IPS-18a (cell line): ENCODE measurements around the gene FCER2.

ENCODE experiments used
- H3K27ac ChIP-seq: one replicate; pipeline ENCODE4 v1.5.1; 2013; ENCODE audit warnings: low read length
- H3K27me3 ChIP-seq: one replicate; pipeline ENCODE4 v1.6.1; 2013; ENCODE audit warnings: mild to moderate bottlenecking, low read length; ENCODE audit not compliant: control insufficient read depth, insufficient read depth
- H3K36me3 ChIP-seq: one replicate; pipeline ENCODE4 v1.6.1; 2013; ENCODE audit warnings: low read depth, low read length; ENCODE audit not compliant: control insufficient read depth
- H3K4me1 ChIP-seq: one replicate; pipeline ENCODE4 v1.6.1; 2013; ENCODE audit warnings: low read depth, low read length; ENCODE audit not compliant: control insufficient read depth
- H3K4me3 ChIP-seq: one replicate; pipeline ENCODE4 v1.5.1; 2013; ENCODE audit warnings: low read length
- H3K9ac ChIP-seq: one replicate; pipeline ENCODE4 v1.6.1; 2013; ENCODE audit warnings: mild to moderate bottlenecking, low read length, moderate library complexity
- H3K9me3 ChIP-seq: one replicate; pipeline ENCODE4 v1.6.1; 2013; ENCODE audit warnings: low read depth, low read length; ENCODE audit not compliant: control insufficient read depth

Gene FCER2

DNA sequence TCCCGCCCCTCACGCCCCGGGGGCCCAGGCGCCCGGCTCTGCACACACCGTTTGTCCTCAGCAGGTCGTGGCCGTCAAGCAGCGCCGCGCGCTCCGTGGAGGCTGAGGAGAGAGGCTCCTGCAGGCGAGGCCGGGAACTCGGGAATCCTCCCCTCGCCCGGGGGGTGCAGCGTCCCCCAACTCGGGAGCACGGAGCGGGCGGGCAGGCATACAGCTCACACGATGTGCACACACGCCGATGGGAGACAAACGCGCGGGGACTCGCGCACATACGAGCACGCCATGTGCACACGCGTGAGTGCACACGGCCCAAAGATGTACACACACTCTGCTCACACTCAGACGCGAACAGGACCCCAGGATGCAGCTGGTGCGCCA, 29.3 kb upstream of the FCER2 start:
- Histone ChIP-seq H3K27me3 (peaks cover 78% of the 10 kb centered on the region), H3K36me3 (no peaks in the 10 kb centered on the region), H3K4me3 (no peak overlapping the region), H3K4me1 (no peaks in the 10 kb centered on the region), H3K9me3 (no peaks in the 10 kb centered on the region), H3K9ac (no peak overlapping the region), H3K27ac (no peak overlapping the region)

DNA sequence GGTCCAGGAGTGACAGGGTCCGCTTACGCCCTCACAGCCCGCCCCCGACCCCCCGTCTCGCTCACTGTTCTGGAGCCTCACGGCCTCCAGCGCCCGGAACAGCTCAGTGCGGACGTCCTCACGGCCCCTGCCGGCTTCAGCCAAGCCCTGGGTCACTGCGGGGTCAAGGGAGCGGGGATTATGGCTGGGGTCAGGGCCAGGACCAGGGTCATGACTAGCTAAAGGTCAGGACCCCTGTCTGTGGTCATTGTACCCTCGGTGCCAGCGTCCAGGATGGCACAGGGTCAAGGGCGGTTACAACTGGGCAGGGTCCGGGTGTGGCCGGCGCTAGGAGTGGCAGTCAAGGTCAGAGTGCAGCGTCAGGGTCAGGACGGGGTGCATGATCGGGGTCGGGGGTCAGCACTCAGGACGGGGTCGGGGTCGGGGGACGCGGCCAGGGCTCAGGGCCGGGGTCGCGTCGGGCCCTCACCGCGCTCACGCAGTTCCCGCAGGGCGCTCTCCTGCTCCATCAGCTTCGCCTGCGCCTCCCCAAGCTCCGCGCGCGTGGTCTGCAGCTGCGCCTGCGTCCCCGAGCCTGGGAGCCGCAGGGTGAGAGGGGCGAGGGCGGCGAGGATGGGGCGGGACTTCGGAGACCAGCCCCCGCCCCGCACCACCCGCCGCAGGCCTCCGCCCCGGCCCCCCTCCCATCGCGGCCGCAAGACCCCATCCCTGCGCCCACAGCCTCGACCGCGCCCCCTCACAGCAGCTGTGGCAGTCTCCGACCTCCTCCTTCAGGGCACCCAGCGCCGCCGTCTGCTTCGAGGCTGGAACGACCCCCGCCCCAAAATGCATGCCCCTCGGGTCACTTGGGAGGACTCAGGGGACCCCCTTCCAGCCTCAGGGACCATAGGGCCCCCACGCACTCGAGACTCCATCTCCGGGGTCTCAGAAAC, 28.6 kb upstream of the FCER2 start:
- peak overlapping the region; percentile 44 for H3K4me3 ChIP-seq
- no peaks in the 10 kb centered on the region for H3K36me3 ChIP-seq
- H3K27ac ChIP-seq, result no peak overlapping the region
- no peaks in the 10 kb centered on the region for H3K9me3 ChIP-seq
- no peaks in the 10 kb centered on the region for H3K4me1 ChIP-seq
- peaks cover 75% of the 10 kb centered on the region for H3K27me3 ChIP-seq
- H3K9ac ChIP-seq, result no peak overlapping the region

GRCh38 chr19:7729831-7730285, 27.9 kb upstream of the FCER2 start:
- H3K27me3 ChIP-seq, result peaks cover 70% of the 10 kb centered on the region
- no peaks in the 10 kb centered on the region for H3K36me3 ChIP-seq
- H3K4me1 ChIP-seq, result no peaks in the 10 kb centered on the region
- H3K4me3 ChIP-seq, result peak overlapping the region; percentile 44
- H3K9ac ChIP-seq, result no peak overlapping the region
- H3K27ac ChIP-seq, result no peak overlapping the region
- H3K9me3 ChIP-seq, result no peaks in the 10 kb centered on the region

GRCh38 chr19:7729211-7729610, 27.3 kb upstream of the FCER2 start:
- Histone ChIP-seq H3K4me3 (peak overlapping the region; percentile 44), H3K27me3 (peaks cover 64% of the 10 kb centered on the region), H3K4me1 (no peaks in the 10 kb centered on the region), H3K9ac (no peak overlapping the region), H3K9me3 (no peaks in the 10 kb centered on the region), H3K27ac (no peak overlapping the region), H3K36me3 (no peaks in the 10 kb centered on the region)

DNA sequence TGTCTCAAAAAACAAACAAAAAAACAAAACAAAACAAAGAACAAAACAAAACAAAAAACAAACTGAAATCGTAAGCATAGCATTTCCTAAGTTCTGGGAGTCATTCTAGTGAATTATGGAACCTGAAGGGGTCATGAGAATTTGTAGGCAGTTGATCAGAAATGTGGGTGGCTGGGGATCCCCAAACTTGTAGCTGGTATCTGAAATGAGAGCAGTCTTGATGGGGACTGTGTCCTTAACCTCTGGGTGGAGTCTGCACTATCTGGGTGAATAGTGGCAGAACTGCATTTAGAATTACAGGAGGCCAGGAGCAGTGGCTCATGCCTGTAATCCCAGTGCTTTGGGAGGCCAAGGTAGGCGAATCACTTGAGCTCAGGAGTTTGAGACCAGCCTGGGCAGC, 23.9 kb upstream of the FCER2 start:
- Histone ChIP-seq H3K9ac (no peak overlapping the region), H3K27me3 (peaks cover 37% of the 10 kb centered on the region)

DNA sequence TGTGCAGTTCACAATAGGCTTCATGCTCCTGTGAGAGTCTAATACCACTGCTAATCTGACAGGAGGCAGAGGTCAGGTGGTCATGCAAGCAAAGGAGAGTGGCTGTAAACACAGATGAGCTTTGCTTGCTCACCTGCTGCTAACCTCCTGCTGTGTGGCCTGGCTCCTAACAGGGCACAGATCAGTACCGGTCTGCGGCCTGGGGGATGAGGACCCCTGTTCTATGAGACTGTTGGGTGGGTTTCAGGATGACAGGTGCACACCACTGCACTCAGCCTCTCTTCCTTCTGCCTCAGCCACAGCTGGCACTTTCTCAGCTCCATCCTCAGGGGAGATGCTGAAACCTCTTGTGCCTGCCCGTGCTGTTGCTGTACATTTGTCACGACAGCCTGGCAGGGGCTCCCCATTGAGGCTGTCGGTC, 20.3 kb upstream of the FCER2 start:
- no peaks in the 10 kb centered on the region for H3K4me1 ChIP-seq
- no peaks in the 10 kb centered on the region for H3K9me3 ChIP-seq
- no peak overlapping the region for H3K4me3 ChIP-seq
- no peaks in the 10 kb centered on the region for H3K36me3 ChIP-seq
- H3K9ac ChIP-seq, result no peak overlapping the region
- no peak overlapping the region for H3K27ac ChIP-seq
- peaks cover 1% of the 10 kb centered on the region for H3K27me3 ChIP-seq

More for the DNA sequence above, 23.9 kb upstream of the FCER2 start:
- no peaks in the 10 kb centered on the region for H3K9me3 ChIP-seq
- H3K36me3 ChIP-seq, result no peaks in the 10 kb centered on the region
- no peak overlapping the region for H3K27ac ChIP-seq
- no peak overlapping the region for H3K4me3 ChIP-seq
- no peaks in the 10 kb centered on the region for H3K4me1 ChIP-seq

DNA sequence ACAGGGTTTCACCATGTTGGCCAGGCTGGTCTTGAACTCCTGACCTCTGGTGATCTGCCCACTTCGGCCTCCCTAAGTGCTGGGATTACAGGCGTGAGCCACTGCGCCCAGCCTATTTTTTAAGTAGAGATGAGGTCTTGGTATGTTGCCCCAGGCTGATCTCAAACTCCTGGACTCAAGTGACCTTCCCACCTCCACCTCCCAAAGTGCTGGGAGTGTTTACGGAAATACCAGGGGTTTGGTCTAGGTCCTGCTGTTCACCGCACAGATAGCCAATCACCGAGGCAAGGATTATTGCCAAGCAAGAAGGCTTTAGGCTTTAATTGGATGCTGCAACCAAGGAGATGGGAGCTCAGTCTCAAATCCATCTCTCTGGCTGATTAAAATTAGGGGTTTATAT, 18.4 kb upstream of the FCER2 start:
- H3K4me3 ChIP-seq, result no peak overlapping the region

GRCh38 chr19:7718668-7719067, 16.7 kb upstream of the FCER2 start:
- Histone ChIP-seq H3K27me3 (no peaks in the 10 kb centered on the region), H3K27ac (no peak overlapping the region), H3K4me3 (no peak overlapping the region), H3K9me3 (no peaks in the 10 kb centered on the region), H3K9ac (no peak overlapping the region), H3K4me1 (no peaks in the 10 kb centered on the region), H3K36me3 (no peaks in the 10 kb centered on the region)

More for the DNA sequence above, 18.4 kb upstream of the FCER2 start:
- no peaks in the 10 kb centered on the region for H3K9me3 ChIP-seq
- H3K36me3 ChIP-seq, result no peaks in the 10 kb centered on the region
- no peaks in the 10 kb centered on the region for H3K4me1 ChIP-seq
- H3K27ac ChIP-seq, result no peak overlapping the region
- no peak overlapping the region for H3K9ac ChIP-seq
- no peaks in the 10 kb centered on the region for H3K27me3 ChIP-seq

GRCh38 chr19:7716762-7717161, 14.8 kb upstream of the FCER2 start:
- Histone ChIP-seq H3K9ac (no peak overlapping the region), H3K4me3 (no peak overlapping the region), H3K27ac (no peak overlapping the region), H3K27me3 (no peaks in the 10 kb centered on the region), H3K4me1 (no peaks in the 10 kb centered on the region), H3K36me3 (no peaks in the 10 kb centered on the region), H3K9me3 (no peaks in the 10 kb centered on the region)

- H3K4me3 ChIP-seq, result no peak overlapping the region
- H3K36me3 ChIP-seq, result no peaks in the 10 kb centered on the region
- no peaks in the 10 kb centered on the region for H3K27me3 ChIP-seq
- no peak overlapping the region for H3K27ac ChIP-seq
- no peaks in the 10 kb centered on the region for H3K9me3 ChIP-seq
- H3K4me1 ChIP-seq, result no peaks in the 10 kb centered on the region
- H3K9ac ChIP-seq, result no peak overlapping the region
These were observed 13.7 kb upstream of the FCER2 start for GRCh38 chr19:7715671-7716070.

- Histone ChIP-seq H3K4me1 (no peaks in the 10 kb centered on the region), H3K27me3 (no peaks in the 10 kb centered on the region), H3K4me3 (no peak overlapping the region), H3K9me3 (no peaks in the 10 kb centered on the region), H3K36me3 (no peaks in the 10 kb centered on the region), H3K9ac (no peak overlapping the region), H3K27ac (no peak overlapping the region)
These were observed 8.7 kb upstream of the FCER2 start for GRCh38 chr19:7710616-7711015.

DNA sequence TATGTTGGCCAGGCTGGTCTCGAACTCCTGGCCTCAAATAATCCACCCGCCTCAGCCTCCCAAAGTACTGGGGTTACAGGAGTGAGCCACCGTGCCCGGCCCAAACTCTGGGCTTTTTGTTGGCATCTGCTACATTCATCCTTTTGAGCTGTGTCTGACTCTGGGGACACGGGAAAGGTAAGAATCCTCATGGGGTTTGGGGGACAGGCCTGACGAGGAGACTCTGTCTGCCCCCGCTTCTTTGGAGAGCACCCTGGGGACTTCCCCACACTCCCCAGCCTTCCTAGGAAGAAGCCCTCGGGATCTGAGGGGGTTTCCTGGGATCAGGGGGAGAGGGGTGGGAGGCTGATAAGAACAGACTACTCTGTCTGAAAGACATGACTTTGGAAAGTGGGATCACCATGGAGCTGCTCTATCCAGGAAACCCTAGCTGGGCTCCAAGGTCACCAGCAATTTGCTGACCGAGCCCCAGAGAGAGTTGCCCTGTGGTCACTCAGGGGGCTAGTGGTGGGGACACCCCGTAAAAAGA, 8.1 kb upstream of the FCER2 start:
- Histone ChIP-seq H3K9ac (no peak overlapping the region), H3K36me3 (no peaks in the 10 kb centered on the region)

More for the DNA sequence above, 8.1 kb upstream of the FCER2 start:
- no peaks in the 10 kb centered on the region for H3K4me1 ChIP-seq
- no peaks in the 10 kb centered on the region for H3K9me3 ChIP-seq
- no peak overlapping the region for H3K4me3 ChIP-seq
- H3K27me3 ChIP-seq, result no peaks in the 10 kb centered on the region
- no peak overlapping the region for H3K27ac ChIP-seq
